ENCODE measurements around the gene SPAG7.
A peak's percentile ranks its signal among the peaks of the same experiment; 100 is the strongest.

SPAG7 gene

DNA sequence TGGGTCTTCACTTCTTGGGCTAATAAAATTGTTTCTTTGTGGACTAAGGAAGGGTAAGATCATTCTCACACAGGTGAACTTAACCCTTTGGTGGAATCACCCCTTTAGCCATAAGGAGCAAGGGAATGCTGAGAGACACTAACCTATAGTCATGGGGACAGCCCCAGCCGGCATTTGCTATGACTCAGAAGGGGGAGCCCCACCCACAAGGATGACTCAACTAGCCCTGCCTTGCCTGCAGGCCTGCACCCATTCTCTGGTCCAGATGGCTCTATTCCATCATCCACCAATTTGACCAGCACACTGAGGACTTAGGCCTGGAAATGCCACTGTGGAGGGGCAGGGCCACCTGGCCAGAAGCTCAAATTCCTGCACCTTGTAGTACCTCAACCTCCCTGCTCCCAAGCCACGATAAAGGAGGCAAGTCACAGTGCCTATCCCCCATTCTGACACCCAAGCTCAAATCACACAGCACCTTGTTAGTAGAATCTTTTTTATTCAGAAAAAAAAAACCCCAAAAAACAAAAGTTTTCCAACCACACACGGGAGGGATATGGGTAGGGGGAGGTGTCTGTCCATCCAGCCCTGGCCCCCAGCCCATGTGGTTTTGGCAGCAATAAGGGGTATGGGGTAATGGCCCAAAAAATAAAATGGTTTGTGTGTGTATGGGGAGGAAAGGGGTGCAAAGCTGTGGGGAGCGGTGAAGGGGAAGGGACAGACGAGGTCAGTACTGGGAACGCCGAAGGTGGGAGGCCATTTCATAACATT is 22.3 kb downstream of the SPAG7 start:
- TF ChIP-seq, protein P1, sequence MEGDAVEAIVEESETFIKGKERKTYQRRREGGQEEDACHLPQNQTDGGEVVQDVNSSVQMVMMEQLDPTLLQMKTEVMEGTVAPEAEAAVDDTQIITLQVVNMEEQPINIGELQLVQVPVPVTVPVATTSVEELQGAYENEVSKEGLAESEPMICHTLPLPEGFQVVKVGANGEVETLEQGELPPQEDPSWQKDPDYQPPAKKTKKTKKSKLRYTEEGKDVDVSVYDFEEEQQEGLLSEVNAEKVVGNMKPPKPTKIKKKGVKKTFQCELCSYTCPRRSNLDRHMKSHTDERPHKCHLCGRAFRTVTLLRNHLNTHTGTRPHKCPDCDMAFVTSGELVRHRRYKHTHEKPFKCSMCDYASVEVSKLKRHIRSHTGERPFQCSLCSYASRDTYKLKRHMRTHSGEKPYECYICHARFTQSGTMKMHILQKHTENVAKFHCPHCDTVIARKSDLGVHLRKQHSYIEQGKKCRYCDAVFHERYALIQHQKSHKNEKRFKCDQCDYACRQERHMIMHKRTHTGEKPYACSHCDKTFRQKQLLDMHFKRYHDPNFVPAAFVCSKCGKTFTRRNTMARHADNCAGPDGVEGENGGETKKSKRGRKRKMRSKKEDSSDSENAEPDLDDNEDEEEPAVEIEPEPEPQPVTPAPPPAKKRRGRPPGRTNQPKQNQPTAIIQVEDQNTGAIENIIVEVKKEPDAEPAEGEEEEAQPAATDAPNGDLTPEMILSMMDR (IDR thresholded peaks at IDR 0.05; ENCODE audit: extremely low read depth, missing control alignments): no peak
- peak; percentile 78 for DNase-seq (ENCODE audit: low spot score)

DNA sequence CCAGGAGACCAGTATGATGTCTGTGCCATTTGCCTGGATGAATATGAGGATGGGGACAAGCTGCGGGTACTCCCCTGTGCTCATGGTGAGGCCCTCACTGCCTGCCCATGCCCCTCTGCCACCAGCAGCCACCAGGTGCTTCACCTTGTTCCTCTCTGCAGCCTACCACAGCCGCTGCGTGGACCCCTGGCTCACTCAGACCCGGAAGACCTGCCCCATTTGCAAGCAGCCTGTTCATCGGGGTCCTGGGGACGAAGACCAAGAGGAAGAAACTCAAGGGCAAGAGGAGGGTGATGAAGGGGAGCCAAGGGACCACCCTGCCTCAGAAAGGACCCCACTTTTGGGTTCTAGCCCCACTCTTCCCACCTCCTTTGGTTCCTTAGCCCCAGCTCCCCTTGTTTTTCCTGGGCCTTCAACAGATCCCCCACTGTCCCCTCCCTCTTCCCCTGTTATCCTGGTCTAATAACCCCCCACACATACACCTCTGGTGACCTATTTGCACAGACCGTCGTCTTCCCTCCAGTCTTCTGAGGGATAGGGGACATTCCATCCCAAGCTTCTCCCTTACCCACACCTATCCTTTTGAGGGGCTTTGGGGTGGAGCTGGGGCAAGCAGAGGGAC is 23.0 kb downstream of the SPAG7 start:
- DNase-seq (ENCODE audit: low spot score): no peak
- TF ChIP-seq, protein P1 (IDR thresholded peaks at IDR 0.05; ENCODE audit: extremely low read depth, missing control alignments): no peak

DNA sequence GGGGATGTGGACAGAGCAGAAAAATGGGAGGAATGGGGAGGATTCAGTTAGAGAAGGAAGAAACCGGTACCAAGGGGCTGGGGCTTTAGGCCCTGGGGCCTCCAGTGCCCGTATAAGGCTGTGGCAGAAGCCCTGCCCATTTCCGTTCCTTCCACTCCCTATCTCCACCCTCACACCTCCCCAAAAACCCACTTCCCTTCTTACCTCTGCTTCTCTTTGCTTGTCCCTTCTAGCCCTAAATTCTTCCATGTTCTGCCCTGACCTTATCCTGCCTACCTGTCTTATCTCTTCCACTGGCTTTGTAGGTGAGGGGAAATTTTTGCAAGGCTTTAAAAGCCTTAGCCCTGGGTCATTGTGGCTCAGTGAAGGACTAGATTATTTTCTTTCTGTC is 23.5 kb downstream of the SPAG7 start:
- TF ChIP-seq, protein P1 (IDR thresholded peaks at IDR 0.05; ENCODE audit: extremely low read depth, missing control alignments): no peak
- DNase-seq (ENCODE audit: low spot score): peak; percentile 47

DNA sequence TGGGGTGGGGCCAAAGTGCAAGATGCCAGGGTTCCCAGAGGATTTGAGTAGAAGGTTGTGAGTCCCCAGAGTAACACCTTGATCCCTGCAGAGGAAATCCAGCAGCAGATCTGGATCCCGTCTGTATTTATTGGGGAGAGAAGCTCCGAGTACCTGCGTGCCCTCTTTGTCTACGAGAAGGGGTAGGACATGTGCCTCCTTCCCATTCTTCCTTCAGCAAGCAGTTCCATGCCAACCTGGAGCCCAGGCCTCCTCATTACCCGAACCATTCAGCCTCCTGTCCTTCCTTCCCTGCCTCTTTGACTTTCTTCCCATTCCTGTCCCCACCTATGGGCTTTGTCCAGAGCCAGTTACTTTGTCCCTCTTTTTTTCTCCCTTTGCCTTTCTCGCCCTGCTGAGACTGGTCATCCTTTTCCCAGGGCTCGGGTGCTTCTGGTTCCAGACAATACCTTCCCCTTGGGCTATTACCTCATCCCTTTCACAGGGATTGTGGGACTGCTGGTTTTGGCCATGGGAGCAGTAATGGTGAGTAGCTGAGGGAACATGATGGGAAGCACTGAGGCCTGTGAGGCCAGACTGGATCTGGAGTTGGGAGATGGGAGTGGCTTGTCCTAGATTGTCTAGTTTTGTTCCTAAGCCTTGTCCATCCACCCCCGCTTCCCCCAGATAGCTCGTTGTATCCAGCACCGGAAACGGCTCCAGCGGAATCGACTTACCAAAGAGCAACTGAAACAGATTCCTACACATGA is 24.7 kb downstream of the SPAG7 start:
- TF ChIP-seq, protein P1 (IDR thresholded peaks at IDR 0.05; ENCODE audit: extremely low read depth, missing control alignments): no peak
- no peak for DNase-seq (ENCODE audit: low spot score)

DNA sequence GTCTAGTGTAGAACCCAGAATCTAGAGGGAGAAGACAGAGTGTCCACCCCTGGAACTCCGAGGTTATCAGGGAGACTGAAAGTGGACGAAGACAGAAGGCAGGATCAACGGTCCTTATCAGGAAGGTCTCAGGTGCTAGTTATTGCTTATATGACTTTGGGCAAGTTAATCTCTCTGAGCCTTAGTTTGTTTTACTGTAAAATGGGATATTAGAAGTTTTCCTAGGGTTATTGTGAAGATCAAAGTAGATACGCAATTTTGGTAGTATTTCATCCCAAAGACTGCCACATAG is 26.4 kb downstream of the SPAG7 start:
- TF ChIP-seq, protein P1 (IDR thresholded peaks at IDR 0.05; ENCODE audit: extremely low read depth, missing control alignments): no peak
- DNase-seq (ENCODE audit: low spot score): no peak

DNA sequence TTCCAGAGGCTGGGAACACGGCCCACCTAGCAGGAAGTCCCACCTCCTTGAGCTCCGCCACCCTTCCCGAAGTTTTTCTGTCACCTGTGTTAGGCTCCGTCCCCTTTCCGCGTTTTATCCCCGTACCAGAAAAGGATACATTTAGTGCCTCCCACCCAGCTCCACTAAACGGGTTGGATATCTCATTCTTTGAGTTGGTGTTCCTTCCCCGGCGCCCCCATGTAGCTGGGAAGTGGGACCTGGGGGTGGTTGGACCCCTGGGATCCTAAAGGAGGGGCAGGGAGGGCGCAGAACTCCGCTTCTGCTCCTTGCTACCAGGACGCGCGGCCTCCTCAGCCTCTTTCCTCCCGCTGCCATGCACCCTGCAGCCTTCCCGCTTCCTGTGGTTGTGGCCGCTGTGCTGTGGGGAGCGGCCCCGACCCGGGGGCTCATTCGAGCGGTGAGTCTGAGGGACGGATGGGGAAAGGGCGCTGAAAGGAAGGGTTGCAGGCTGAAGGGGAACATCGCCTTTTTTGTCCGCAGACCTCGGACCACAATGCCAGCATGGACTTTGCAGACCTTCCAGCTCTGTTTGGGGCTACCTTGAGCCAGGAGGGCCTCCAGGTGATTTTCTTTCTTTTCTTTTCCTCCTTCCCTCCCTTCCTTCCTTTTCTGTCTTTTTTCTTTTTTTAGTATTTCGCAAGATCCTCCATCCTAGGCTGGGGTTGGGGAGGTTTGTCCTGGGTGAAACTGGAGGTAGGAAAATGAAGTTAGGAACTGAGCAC is 26.9 kb downstream of the SPAG7 start:
- no peak for DNase-seq (ENCODE audit: low spot score)
- TF ChIP-seq, protein P1 (IDR thresholded peaks at IDR 0.05; ENCODE audit: extremely low read depth, missing control alignments): no peak

Data from GM20000 (cell line).